NK-92 treated with Interleukin-12 subunit alpha and Interleukin-12 subunit beta, amount 100 ng/mL, for 24 hours (cell line): Measurements from ENCODE around the gene LDB1.
A peak's percentile ranks its signal among the peaks of the same experiment; 100 is the strongest.

Source experiments
- DNase-seq: peaks from one replicate; lab custom pipeline; 2025; lab: John Stamatoyannopoulos, UW

The LDB1 gene

GRCh38 chr10:102135956-102136526 is 15.9 kb upstream of the LDB1 start:
- no peak for DNase-seq

GRCh38 chr10:102134416-102134815 is 14.2 kb upstream of the LDB1 start:
- DNase-seq = no peak

- peak; percentile 62 for DNase-seq
Observed at GRCh38 chr10:102133373-102134195, 13.4 kb upstream of the LDB1 start.

GRCh38 chr10:102132563-102133372 is 12.6 kb upstream of the LDB1 start, which contains the start of gene PPRC1:
PPRC1 (plus strand) TSS chr10:102133040; CDS start chr10:102133069, 29 bp downstream.
- DNase-seq = peak; percentile 95

- no peak for DNase-seq
Observed at GRCh38 chr10:102132193-102132562, 12.0 kb upstream of the LDB1 start.

- DNase-seq = no peak
Observed at GRCh38 chr10:102131286-102132170, 11.4 kb upstream of the LDB1 start.

GRCh38 chr10:102123223-102123622 is 3.1 kb upstream of the LDB1 start:
- DNase-seq = no peak

GRCh38 chr10:102122450-102122849 is 2.3 kb upstream of the LDB1 start:
- no peak for DNase-seq

- DNase-seq = no peak
Observed at GRCh38 chr10:102121739-102122372, 1.7 kb upstream of the LDB1 start.

- no peak for DNase-seq
Observed at GRCh38 chr10:102120991-102121738, 997 bp upstream of the LDB1 start.

- no peak for DNase-seq
Observed at GRCh38 chr10:102119417-102120141, 589 bp downstream of the LDB1 start.

- DNase-seq = no peak
Observed at GRCh38 chr10:102118867-102119266, 1.3 kb downstream of the LDB1 start.

GRCh38 chr10:102117391-102118159 is 2.6 kb downstream of the LDB1 start:
- DNase-seq = no peak

GRCh38 chr10:102116656-102117055 is 3.5 kb downstream of the LDB1 start:
- no peak for DNase-seq

GRCh38 chr10:102115775-102116174 is 4.4 kb downstream of the LDB1 start:
- DNase-seq = no peak

GRCh38 chr10:102114861-102115618 is 5.1 kb downstream of the LDB1 start:
- peak; percentile 62 for DNase-seq

GRCh38 chr10:102113956-102114857 is 6.0 kb downstream of the LDB1 start:
- no peak for DNase-seq
